Naive B cell (primary cell): ENCODE data around the gene PACRG. TPM values are rescaled to one million over a fixed set of nuclear protein-coding genes. Genes with fewer than 3 reads are reported as not detected.

Experiments used
- ATAC-seq, 2 donors: fragments of 150-1000 bp; cut with Tn5 transposase; 2 replicates each; pipeline ENCODE4 v1.10.0; 2021; ENCODE audit warnings: low read depth in 2 of 2, mild to moderate bottlenecking in 2 of 2, moderate library complexity in 2 of 2
- DNase-seq: peaks from one replicate; pipeline ENCODE4 v3.0.0; 2022
- H3K27ac Mint-ChIP-seq, 6 donors: one replicate each; pipeline ENCODE4 v1.8.0; 2020 to 2022; ENCODE audit warnings: mild to moderate bottlenecking in 6 of 6, mixed read lengths in 6 of 6, moderate library complexity in 5 of 6, inconsistent platforms in 2 of 6
- H3K27me3 Mint-ChIP-seq, 3 donors: one replicate each; pipeline ENCODE4 v1.8.0; 2021 to 2022; ENCODE audit warnings: mixed read lengths in 3 of 3, mild to moderate bottlenecking in 1 of 3
- H3K36me3 Mint-ChIP-seq, 2 donors: one replicate each; pipeline ENCODE4 v1.8.0; 2020 to 2022; ENCODE audit warnings: mixed read lengths in 2 of 2, inconsistent platforms in 1 of 2, mild to moderate bottlenecking in 1 of 2
- H3K4me1 Mint-ChIP-seq, 3 donors: one replicate each; pipeline ENCODE4 v1.8.0; 2020 to 2022; ENCODE audit warnings: mixed read lengths in 3 of 3, inconsistent platforms in 1 of 3, mild to moderate bottlenecking in 1 of 3, moderate library complexity in 1 of 3
- H3K4me3 Mint-ChIP-seq, 8 donors: one replicate each; pipeline ENCODE4 v1.8.0; 2020 to 2022; ENCODE audit warnings: mild to moderate bottlenecking in 8 of 8, mixed read lengths in 8 of 8, moderate library complexity in 8 of 8, inconsistent platforms in 2 of 8
- H3K9me3 Mint-ChIP-seq, 7 donors: one replicate each; pipeline ENCODE4 v1.8.0; 2020 to 2022; ENCODE audit warnings: mixed read lengths in 7 of 7, mild to moderate bottlenecking in 5 of 7, inconsistent platforms in 2 of 7, moderate library complexity in 1 of 7
- polyA plus RNA-seq, 6 donors: library from polyadenylated mRNA; unstranded; fragments of 300-500 nt; fragmentation: Illumina TruSeq; gene quantifications; one replicate each; pipeline ENCODE4 v1.2.3, GENCODE V29; 2021; ENCODE audit warnings: low read depth in 6 of 6

Gene PACRG
- polyA plus RNA-seq, 6 donors from 2014 or later, result not detected

GRCh38 chr6:163200694-163201093 lies 472.9 kb downstream of the PACRG start:
- Mint-ChIP-seq H3K4me1 (no peaks in the 10 kb centered on the region), H3K27me3 (peaks cover 0 to 17% (median 6%) of the 10 kb centered on the region in 3 donors), H3K4me3 (no peak overlapping the region), H3K9me3 (peaks cover 0 to 8% (median 4%) of the 10 kb centered on the region in 7 donors), H3K27ac (no peak overlapping the region), H3K36me3 (no peaks in the 10 kb centered on the region)
- ATAC-seq (no peak), DNase-seq (no peak)

DNA sequence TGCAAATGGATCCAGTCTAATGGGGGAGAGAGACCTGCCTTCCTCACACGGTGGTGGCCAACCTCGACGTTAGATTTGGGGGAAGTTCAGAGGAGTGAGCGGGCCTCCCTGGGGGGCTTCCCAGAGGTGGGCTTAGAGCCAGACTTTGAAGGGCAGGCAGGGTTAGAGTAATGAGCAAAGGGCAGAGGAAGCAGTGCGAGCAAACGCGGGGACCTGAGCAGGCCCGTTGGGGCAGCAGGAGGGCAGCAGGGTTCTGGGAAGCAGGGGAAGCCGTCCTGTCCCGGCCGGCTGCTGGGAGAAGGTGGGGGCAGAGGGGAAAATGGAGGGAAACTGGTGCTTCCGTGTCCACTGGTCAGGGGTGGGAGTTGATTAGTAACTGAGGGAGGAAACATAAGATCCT lies 474.1 kb downstream of the PACRG start:
- Mint-ChIP-seq H3K4me1 (no peaks in the 10 kb centered on the region), H3K4me3 (no peak overlapping the region), H3K27ac (no peak overlapping the region), H3K27me3 (peaks cover 0 to 9% (median 6%) of the 10 kb centered on the region in 3 donors), H3K9me3 (peaks cover 3 to 15% (median 8%) of the 10 kb centered on the region in 7 donors), H3K36me3 (no peaks in the 10 kb centered on the region)
- DNase-seq (no peak), ATAC-seq (no peak)

- ATAC-seq, result no peak
- peaks cover 3 to 22% (median 8%) of the 10 kb centered on the region in 7 donors for H3K9me3 Mint-ChIP-seq
- H3K27me3 Mint-ChIP-seq, result peaks cover 0 to 9% (median 6%) of the 10 kb centered on the region in 3 donors
- no peak overlapping the region for H3K27ac Mint-ChIP-seq
- H3K36me3 Mint-ChIP-seq, result no peaks in the 10 kb centered on the region
- H3K4me1 Mint-ChIP-seq, result no peaks in the 10 kb centered on the region
- no peak for DNase-seq
- H3K4me3 Mint-ChIP-seq, result no peak overlapping the region
Observed at GRCh38 chr6:163206196-163206595, 478.4 kb downstream of the PACRG start.

GRCh38 chr6:163207431-163208383 lies 479.9 kb downstream of the PACRG start:
- Mint-ChIP-seq H3K36me3 (peaks cover 0 to 8% of the 10 kb centered on the region in 2 donors), H3K27ac (no peak overlapping the region), H3K9me3 (peaks cover 7 to 34% (median 16%) of the 10 kb centered on the region in 7 donors), H3K4me1 (no peaks in the 10 kb centered on the region), H3K27me3 (peaks cover 0 to 3% (median 0%) of the 10 kb centered on the region in 3 donors), H3K4me3 (no peak overlapping the region)
- ATAC-seq, result no peak
- DNase-seq, result no peak

DNA sequence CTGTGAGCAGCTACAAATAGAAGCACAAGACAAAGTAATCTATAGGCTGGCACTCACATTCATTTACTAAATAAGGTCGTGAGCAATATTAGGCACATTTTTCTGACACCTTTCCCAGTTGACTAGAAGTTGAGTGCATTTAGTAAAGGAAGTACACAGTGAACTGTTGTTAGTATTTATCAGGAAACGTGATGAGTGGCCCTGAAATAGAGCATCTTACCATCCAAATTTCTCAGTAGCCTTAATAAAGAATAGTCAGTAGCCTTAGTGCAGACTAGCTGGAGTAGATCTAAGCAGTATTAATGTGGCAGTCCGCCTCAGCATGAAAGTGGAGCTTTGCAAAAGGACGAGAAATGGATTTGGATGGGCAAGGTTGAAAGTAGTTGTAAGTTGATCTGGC lies 481.2 kb downstream of the PACRG start:
- H3K4me3 Mint-ChIP-seq, result no peak overlapping the region
- no peak for ATAC-seq
- H3K27ac Mint-ChIP-seq, result no peak overlapping the region
- no peaks in the 10 kb centered on the region for H3K27me3 Mint-ChIP-seq
- H3K9me3 Mint-ChIP-seq, result peaks cover 7 to 41% (median 19%) of the 10 kb centered on the region in 7 donors
- DNase-seq, result no peak
- peaks cover 0 to 8% of the 10 kb centered on the region in 2 donors for H3K36me3 Mint-ChIP-seq
- H3K4me1 Mint-ChIP-seq, result no peaks in the 10 kb centered on the region

GRCh38 chr6:163212123-163212522 lies 484.3 kb downstream of the PACRG start:
- ATAC-seq (no peak), DNase-seq (no peak)
- H3K27ac Mint-ChIP-seq, result no peak overlapping the region
- H3K4me1 Mint-ChIP-seq, result no peaks in the 10 kb centered on the region
- peaks cover 0 to 8% of the 10 kb centered on the region in 2 donors for H3K36me3 Mint-ChIP-seq
- H3K9me3 Mint-ChIP-seq, result peaks cover 3 to 26% (median 9%) of the 10 kb centered on the region in 7 donors
- peaks cover 0 to 9% (median 8%) of the 10 kb centered on the region in 3 donors for H3K27me3 Mint-ChIP-seq
- no peak overlapping the region for H3K4me3 Mint-ChIP-seq

- DNase-seq (no peak), ATAC-seq (no peak)
- H3K27me3 Mint-ChIP-seq, result peaks cover 7 to 17% (median 14%) of the 10 kb centered on the region in 3 donors
- peaks cover 3 to 26% (median 9%) of the 10 kb centered on the region in 7 donors for H3K9me3 Mint-ChIP-seq
- H3K4me3 Mint-ChIP-seq, result no peak overlapping the region
- H3K36me3 Mint-ChIP-seq, result peaks cover 0 to 8% of the 10 kb centered on the region in 2 donors
- H3K4me1 Mint-ChIP-seq, result no peaks in the 10 kb centered on the region
- H3K27ac Mint-ChIP-seq, result no peak overlapping the region
Observed at GRCh38 chr6:163214259-163214658, 486.5 kb downstream of the PACRG start.

GRCh38 chr6:163218361-163218894 lies 490.7 kb downstream of the PACRG start:
- Mint-ChIP-seq H3K4me3 (no peak overlapping the region), H3K9me3 (peaks cover 0 to 4% (median under 1%) of the 10 kb centered on the region in 7 donors), H3K27ac (peak overlapping the region in 1 of 6 donors; percentile 74), H3K27me3 (peaks cover 13 to 27% (median 20%) of the 10 kb centered on the region in 3 donors), H3K4me1 (no peaks in the 10 kb centered on the region), H3K36me3 (no peaks in the 10 kb centered on the region)
- ATAC-seq (no peak), DNase-seq (no peak)

DNA sequence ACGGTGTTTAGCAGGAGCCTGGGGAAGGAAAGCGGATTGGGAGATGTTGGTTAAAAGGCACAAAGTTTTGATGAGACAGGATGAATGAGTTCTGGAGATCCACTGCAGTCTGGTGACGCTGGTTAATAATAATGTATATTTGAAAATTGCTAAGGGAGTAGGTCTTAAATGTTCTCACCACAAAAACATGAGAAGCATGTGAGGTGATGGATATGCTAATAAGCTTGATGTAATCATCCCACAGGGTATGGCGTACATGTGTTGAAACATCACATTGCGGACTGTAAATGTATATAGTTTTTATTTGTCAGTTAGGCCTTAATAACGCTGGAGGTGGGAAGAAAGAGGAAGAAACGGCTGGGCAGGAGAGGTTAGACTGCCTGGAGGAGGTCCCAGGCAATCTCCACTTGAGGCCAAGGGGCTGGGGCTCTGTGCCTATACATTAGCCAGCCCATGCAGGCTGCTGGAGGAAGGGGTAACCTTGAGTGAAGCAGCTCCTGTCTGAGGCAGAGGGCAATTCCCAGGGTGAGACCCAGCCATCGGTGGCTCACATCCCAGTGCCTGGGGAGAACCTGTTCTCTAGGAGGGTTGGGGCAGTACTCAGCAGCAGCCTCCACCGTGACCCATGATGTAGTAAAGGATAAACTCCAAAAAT lies 498.5 kb downstream of the PACRG start:
- Mint-ChIP-seq H3K9me3 (peaks cover 2 to 20% (median 9%) of the 10 kb centered on the region in 7 donors), H3K4me1 (no peaks in the 10 kb centered on the region), H3K36me3 (no peaks in the 10 kb centered on the region), H3K27ac (no peak overlapping the region), H3K4me3 (no peak overlapping the region), H3K27me3 (peaks cover 0 to 4% (median 0%) of the 10 kb centered on the region in 3 donors)
- ATAC-seq (no peak), DNase-seq (no peak)

DNA sequence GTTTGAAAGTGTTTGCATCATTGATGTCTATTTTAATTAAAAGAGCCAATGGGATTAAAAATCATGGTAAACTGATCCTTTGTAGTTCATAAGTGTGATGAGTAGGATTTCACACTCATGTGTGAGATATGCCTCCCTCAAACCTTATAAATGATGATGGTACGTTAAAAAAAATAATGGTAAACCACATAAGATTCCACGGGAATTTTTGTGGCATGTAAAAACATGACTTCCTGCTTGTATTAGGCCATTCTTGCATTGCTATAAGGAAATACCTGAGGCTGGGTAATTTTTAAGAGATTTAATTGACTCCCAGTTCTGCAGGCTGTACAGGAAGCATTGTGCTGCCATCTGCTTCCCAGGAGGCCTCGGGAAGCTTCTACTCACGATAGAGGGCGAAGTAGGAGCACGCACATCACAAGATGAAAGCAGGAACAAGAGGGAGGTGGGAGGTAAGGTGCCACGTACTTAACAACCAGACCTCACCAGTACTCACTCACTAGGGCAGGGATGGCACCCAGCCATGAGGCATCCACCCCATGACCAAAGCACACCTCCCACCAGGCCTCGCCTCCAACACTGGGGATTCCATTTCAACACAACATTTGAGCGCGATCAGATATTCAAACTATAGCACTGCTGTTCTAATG lies 499.2 kb downstream of the PACRG start:
- peak overlapping the region in 2 of 8 donors; percentile 10 to 53 for H3K4me3 Mint-ChIP-seq
- ATAC-seq (no peak), DNase-seq (no peak)
- peak overlapping the region in 1 of 6 donors; percentile 12 for H3K27ac Mint-ChIP-seq
- no peaks in the 10 kb centered on the region for H3K4me1 Mint-ChIP-seq
- H3K9me3 Mint-ChIP-seq, result peaks cover 2 to 20% (median 9%) of the 10 kb centered on the region in 7 donors
- H3K27me3 Mint-ChIP-seq, result peaks cover 0 to 4% (median 1%) of the 10 kb centered on the region in 3 donors
- no peaks in the 10 kb centered on the region for H3K36me3 Mint-ChIP-seq

- no peak overlapping the region for H3K27ac Mint-ChIP-seq
- peaks cover 4 to 20% (median 9%) of the 10 kb centered on the region in 7 donors for H3K9me3 Mint-ChIP-seq
- H3K36me3 Mint-ChIP-seq, result no peaks in the 10 kb centered on the region
- H3K27me3 Mint-ChIP-seq, result peaks cover 0 to 8% (median 4%) of the 10 kb centered on the region in 3 donors
- ATAC-seq, result no peak
- H3K4me1 Mint-ChIP-seq, result no peaks in the 10 kb centered on the region
- DNase-seq, result no peak
- H3K4me3 Mint-ChIP-seq, result no peak overlapping the region
Observed at GRCh38 chr6:163228041-163228440, 500.3 kb downstream of the PACRG start.

DNA sequence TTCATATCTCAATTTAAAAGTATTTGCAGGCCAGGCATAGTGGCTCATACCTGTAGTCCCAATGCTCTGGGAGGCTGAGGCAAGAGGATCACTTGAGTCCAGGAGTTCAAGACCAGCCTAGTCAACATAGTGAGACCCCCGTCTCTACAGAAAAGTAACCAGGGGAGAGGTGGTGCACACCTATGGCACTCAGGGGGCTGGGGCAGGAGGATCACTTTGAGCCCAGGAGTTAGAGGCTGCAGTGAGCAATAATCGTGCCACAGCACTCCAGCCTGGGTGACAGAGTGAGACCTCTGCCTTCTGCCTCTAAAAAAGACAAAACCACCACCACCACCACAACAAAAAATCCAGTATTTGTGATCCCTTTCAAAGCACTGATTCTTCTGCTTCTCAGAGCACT lies 501.3 kb downstream of the PACRG start:
- Mint-ChIP-seq H3K27ac (no peak overlapping the region), H3K27me3 (peaks cover 0 to 8% (median 4%) of the 10 kb centered on the region in 3 donors), H3K4me3 (no peak overlapping the region), H3K36me3 (no peaks in the 10 kb centered on the region), H3K4me1 (no peaks in the 10 kb centered on the region), H3K9me3 (peaks cover 3 to 11% (median 6%) of the 10 kb centered on the region in 7 donors)
- DNase-seq, result no peak
- no peak for ATAC-seq

- peaks cover 0 to 4% (median 2%) of the 10 kb centered on the region in 7 donors for H3K9me3 Mint-ChIP-seq
- no peaks in the 10 kb centered on the region for H3K4me1 Mint-ChIP-seq
- H3K27ac Mint-ChIP-seq, result peak overlapping the region in 1 of 6 donors; percentile 22
- DNase-seq (no peak), ATAC-seq (no peak)
- H3K4me3 Mint-ChIP-seq, result no peak overlapping the region
- H3K36me3 Mint-ChIP-seq, result no peaks in the 10 kb centered on the region
- peaks cover 0 to 8% (median 4%) of the 10 kb centered on the region in 3 donors for H3K27me3 Mint-ChIP-seq
Observed at GRCh38 chr6:163230901-163231300, 503.1 kb downstream of the PACRG start.
